ENCODE results near the gene SEMA4G. TPM values are rescaled to one million over a fixed set of nuclear protein-coding genes. Genes with fewer than 3 reads are reported as not detected.

The SEMA4G gene
- total and polyA plus RNA-seq, 2 of the 13 experiments (the other 11 are each of a cell fraction or from before 2014, with no cell fraction given), result 46.2 to 207 TPM

DNA sequence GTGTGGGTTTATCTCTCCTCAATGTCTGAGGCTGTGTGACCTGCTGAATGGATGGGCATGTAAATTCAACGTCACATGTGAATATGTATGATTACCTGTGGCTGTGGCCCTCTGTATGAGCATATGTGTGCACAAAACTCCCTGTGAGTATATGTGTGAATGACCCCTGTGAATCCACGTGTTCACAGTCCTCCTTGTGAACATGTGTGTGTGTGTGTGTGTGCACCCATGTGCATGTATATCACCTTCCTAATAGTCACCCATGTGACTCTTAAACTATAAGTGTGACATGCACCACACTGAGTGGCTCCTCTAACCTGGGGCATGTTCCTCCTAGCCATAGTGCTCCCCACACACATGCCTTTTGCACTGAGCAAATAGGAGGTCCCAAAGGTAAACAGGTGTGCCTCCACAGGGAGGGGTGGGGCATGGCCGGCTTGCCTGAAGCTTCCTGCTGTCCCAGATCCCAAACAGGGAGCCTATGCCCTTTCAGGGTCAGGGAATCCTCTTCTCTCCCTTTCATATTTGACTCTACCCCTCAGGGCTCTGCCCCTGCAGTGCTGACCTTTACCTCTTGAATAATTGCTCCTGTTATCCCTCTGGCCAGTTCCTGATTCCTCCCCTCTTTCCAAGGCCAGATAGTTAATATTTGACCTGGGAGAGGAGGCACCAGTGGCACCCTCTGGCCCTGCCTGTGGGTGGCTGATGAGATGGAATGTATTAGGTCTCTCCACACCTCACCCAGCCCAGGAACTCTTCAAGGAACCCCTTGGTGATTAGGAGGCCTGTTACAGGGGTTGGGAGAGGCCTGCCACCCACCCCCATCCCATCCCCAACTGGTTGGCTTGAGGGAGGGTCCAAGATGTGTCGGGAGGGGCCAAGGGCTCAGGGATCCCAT, 1.9 kb downstream of the SEMA4G start (continued):
- TF ChIP-seq, protein P1, sequence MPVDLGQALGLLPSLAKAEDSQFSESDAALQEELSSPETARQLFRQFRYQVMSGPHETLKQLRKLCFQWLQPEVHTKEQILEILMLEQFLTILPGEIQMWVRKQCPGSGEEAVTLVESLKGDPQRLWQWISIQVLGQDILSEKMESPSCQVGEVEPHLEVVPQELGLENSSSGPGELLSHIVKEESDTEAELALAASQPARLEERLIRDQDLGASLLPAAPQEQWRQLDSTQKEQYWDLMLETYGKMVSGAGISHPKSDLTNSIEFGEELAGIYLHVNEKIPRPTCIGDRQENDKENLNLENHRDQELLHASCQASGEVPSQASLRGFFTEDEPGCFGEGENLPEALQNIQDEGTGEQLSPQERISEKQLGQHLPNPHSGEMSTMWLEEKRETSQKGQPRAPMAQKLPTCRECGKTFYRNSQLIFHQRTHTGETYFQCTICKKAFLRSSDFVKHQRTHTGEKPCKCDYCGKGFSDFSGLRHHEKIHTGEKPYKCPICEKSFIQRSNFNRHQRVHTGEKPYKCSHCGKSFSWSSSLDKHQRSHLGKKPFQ (CRISPR knock-in tag; IDR thresholded peaks at IDR 0.05; ENCODE audit: insufficient replicate concordance), result peak; percentile 59
- TF ChIP-seq GABPA (IDR thresholded peaks at IDR 0.05; ENCODE audit: low read depth, low read length), result no peak
- no peak for TF ChIP-seq GABPA (CRISPR knock-in tag; IDR thresholded peaks at IDR 0.05; ENCODE audit: low read depth)
- no peak for TF ChIP-seq ATF7 (IDR thresholded peaks at IDR 0.05)
- no peak for TF ChIP-seq ATF7 (CRISPR knock-in tag; IDR thresholded peaks at IDR 0.05)
- TF ChIP-seq ZBTB7B (CRISPR knock-in tag; IDR thresholded peaks at IDR 0.05), result peak; percentile 99
- TF ChIP-seq ZNF615 (CRISPR knock-in tag; IDR thresholded peaks at IDR 0.05; ENCODE audit: borderline replicate concordance), result no peak; the same call in 1 of the 2 replicates
- no peak for TF ChIP-seq SKI (IDR thresholded peaks at IDR 0.05; ENCODE audit: partially characterized antibody)
- peak; percentile 20; the same call in 1 of the 2 replicates for TF ChIP-seq ZNF772 (CRISPR knock-in tag; IDR thresholded peaks at IDR 0.05)
- TF ChIP-seq SIX4 (CRISPR knock-in tag; IDR thresholded peaks at IDR 0.05), result peak; percentile 47; the same call in 1 of the 2 replicates
- no peak for TF ChIP-seq REXO4 (CRISPR knock-in tag; IDR thresholded peaks at IDR 0.05; ENCODE audit: borderline replicate concordance)
- no peak for TF ChIP-seq PREB (CRISPR knock-in tag; IDR thresholded peaks at IDR 0.05)
- TF ChIP-seq ZNF34 (CRISPR knock-in tag; IDR thresholded peaks at IDR 0.05; ENCODE audit: borderline replicate concordance), result no peak
- no peak for TF ChIP-seq ZNF678 (CRISPR knock-in tag; IDR thresholded peaks at IDR 0.05)
- TF ChIP-seq GZF1 (CRISPR knock-in tag; IDR thresholded peaks at IDR 0.05), result no peak
- TF ChIP-seq, protein P2, sequence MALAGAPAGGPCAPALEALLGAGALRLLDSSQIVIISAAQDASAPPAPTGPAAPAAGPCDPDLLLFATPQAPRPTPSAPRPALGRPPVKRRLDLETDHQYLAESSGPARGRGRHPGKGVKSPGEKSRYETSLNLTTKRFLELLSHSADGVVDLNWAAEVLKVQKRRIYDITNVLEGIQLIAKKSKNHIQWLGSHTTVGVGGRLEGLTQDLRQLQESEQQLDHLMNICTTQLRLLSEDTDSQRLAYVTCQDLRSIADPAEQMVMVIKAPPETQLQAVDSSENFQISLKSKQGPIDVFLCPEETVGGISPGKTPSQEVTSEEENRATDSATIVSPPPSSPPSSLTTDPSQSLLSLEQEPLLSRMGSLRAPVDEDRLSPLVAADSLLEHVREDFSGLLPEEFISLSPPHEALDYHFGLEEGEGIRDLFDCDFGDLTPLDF (CRISPR knock-in tag; IDR thresholded peaks at IDR 0.05), result no peak
- no peak for TF ChIP-seq PRPF4 (IDR thresholded peaks at IDR 0.05; ENCODE audit: low read depth, low read length, poor library complexity, severe bottlenecking)
- TF ChIP-seq ZNF674 (CRISPR knock-in tag; IDR thresholded peaks at IDR 0.05; ENCODE audit: low read depth), result no peak
- TF ChIP-seq CBX5 (CRISPR knock-in tag; IDR thresholded peaks at IDR 0.05; ENCODE audit: borderline replicate concordance), result peak; percentile 80; the same call in 1 of the 2 replicates
- TF ChIP-seq TEF (CRISPR knock-in tag; IDR thresholded peaks at IDR 0.05), result no peak
- TF ChIP-seq ZNF614 (CRISPR knock-in tag; IDR thresholded peaks at IDR 0.05; ENCODE audit: borderline replicate concordance), result peak; percentile 87; the same call in 1 of the 2 replicates
- no peak for TF ChIP-seq PTBP1 (IDR thresholded peaks at IDR 0.05; ENCODE audit: low read depth, low read length, poor library complexity, severe bottlenecking)
- TF ChIP-seq ZNF335 (CRISPR knock-in tag; IDR thresholded peaks at IDR 0.05), result 0 out of 2 replicates have a peak, but pooled peaks have one; percentile 37
- no peak for TF ChIP-seq SNRNP70 (IDR thresholded peaks at IDR 0.05; ENCODE audit: low read depth, low read length)
- no peak for TF ChIP-seq ARNT2 (CRISPR knock-in tag; IDR thresholded peaks at IDR 0.05; ENCODE audit: low read depth)
